ENCODE data around the gene ROBO3.

ROBO3 gene

DNA sequence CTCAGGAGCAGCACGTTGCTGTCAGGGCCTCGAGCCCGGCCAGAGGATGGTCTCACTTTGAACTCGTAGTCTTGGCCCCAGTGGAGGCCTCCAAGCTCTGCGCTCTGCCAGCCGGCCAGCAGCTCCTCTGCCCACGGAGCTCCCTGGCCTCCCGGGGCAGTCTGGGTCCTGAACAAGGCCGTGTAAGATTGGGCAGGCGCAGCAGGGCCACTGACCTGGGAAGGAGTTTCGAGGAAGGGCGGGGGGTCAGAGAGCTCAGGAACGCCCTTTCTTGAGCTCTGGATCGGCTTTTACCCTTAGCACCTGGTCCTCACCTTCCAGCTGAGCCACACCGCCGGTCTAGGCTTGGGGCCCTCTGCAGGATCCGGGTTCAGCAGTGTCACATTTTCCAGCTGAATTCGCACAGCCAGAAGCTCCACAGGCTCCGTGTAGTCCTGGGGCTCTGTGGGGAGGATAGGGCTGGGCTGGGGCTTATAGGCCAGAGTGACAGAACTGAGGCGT, 30.3 kb downstream of the ROBO3 start:
- no peaks in the 10 kb centered on the region for H3K4me1 ChIP-seq (ENCODE audit: control insufficient read depth, insufficient read depth, low read length)
- POLR2A ChIA-PET: no interaction called here
- H3K36me3 ChIP-seq (ENCODE audit: control insufficient read depth in 2 of 2, insufficient read depth in 1 of 2, low read length in 2 of 2): no peaks in the 10 kb centered on the region
- no peak overlapping the region for H3K27ac ChIP-seq (ENCODE audit: extremely low read depth, low read depth, low read length)
- no peaks in the 10 kb centered on the region for H3K9me3 ChIP-seq (ENCODE audit: control insufficient read depth, insufficient read depth, low read depth, low read length)
- no peak overlapping the region for H3K4me3 ChIP-seq (ENCODE audit: low read depth, low read length)
- TF ChIP-seq ZIC2 (tag by site-specific recombination; IDR thresholded peaks at IDR 0.05): peak; percentile 39; the same call in 1 of the 2 replicates
- no peak for TF ChIP-seq ZNF792 (tag by site-specific recombination; IDR thresholded peaks at IDR 0.05)
- CTCF ChIA-PET: interaction anchor here (0.5 kb wide), 1 partner anchor 10 kb away, joined by 3 read pairs; no protein-coding TSS in a partner anchor

DNA sequence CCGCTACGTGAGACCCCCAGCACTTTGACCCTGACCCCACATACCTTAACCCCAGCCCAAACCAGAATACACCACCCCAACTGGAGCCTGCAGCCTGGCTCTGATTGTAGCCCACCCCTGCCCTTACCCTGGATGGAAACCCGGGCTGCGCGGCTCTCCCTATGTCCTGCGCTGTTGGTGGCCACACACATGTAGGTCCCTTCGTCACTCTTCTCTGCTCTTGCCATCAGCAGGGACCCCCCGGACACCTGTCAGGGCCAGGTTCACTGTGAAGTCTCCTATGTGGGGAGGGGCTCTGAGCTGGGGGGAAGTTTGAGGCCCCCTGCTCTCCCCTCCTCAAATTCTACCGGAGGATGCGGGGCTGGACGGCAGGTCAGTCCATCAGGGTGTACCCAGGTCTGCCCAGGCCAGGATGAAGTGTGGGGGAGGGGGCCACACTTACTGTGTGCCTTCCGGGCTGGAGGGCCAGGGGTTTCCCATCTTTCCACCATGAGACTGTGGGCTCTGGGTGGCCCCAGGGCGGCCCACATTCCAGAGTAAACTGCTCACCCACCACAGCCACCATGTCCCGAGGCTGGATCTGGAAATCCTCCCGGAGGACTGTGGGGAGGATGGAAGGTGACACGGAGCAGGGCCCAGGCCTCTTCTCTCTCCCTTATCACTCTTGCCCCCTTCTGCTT, 31.0 kb downstream of the ROBO3 start:
- CTCF ChIA-PET: interaction anchor here (0.5 kb wide), 1 partner anchor 10 kb away, joined by 3 read pairs; no protein-coding TSS in a partner anchor
- no peak for TF ChIP-seq ZNF549 (tag by site-specific recombination; IDR thresholded peaks at IDR 0.05)
- TF ChIP-seq ZNF571 (tag by site-specific recombination; IDR thresholded peaks at IDR 0.05): no peak
- no peak for TF ChIP-seq ZNF747 (tag by site-specific recombination; IDR thresholded peaks at IDR 0.05)
- TF ChIP-seq, protein P1, sequence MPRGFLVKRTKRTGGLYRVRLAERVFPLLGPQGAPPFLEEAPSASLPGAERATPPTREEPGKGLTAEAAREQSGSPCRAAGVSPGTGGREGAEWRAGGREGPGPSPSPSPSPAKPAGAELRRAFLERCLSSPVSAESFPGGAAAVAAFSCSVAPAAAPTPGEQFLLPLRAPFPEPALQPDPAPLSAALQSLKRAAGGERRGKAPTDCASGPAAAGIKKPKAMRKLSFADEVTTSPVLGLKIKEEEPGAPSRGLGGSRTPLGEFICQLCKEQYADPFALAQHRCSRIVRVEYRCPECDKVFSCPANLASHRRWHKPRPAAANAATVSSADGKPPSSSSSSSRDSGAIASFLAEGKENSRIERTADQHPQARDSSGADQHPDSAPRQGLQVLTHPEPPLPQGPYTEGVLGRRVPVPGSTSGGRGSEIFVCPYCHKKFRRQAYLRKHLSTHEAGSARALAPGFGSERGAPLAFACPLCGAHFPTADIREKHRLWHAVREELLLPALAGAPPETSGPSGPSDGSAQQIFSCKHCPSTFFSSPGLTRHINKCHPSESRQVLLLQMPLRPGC (tag by site-specific recombination; IDR thresholded peaks at IDR 0.05): no peak
- no peak for TF ChIP-seq ZIC2 (tag by site-specific recombination; IDR thresholded peaks at IDR 0.05)
- TF ChIP-seq ZNF629 (tag by site-specific recombination; IDR thresholded peaks at IDR 0.05): no peak
- no peak for TF ChIP-seq KLF16 (tag by site-specific recombination; IDR thresholded peaks at IDR 0.05)
- no peak for TF ChIP-seq ZNF404 (tag by site-specific recombination; IDR thresholded peaks at IDR 0.05)
- TF ChIP-seq WT1 (tag by site-specific recombination; IDR thresholded peaks at IDR 0.05): no peak
- TF ChIP-seq ZNF530 (tag by site-specific recombination; IDR thresholded peaks at IDR 0.05; ENCODE audit: low read depth): no peak
- TF ChIP-seq ZNF473 (tag by site-specific recombination; IDR thresholded peaks at IDR 0.05): no peak
- TF ChIP-seq, protein P2, sequence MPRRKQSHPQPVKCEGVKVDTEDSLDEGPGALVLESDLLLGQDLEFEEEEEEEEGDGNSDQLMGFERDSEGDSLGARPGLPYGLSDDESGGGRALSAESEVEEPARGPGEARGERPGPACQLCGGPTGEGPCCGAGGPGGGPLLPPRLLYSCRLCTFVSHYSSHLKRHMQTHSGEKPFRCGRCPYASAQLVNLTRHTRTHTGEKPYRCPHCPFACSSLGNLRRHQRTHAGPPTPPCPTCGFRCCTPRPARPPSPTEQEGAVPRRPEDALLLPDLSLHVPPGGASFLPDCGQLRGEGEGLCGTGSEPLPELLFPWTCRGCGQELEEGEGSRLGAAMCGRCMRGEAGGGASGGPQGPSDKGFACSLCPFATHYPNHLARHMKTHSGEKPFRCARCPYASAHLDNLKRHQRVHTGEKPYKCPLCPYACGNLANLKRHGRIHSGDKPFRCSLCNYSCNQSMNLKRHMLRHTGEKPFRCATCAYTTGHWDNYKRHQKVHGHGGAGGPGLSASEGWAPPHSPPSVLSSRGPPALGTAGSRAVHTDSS (tag by site-specific recombination; IDR thresholded peaks at IDR 0.05): no peak
- TF ChIP-seq ZNF621 (tag by site-specific recombination; IDR thresholded peaks at IDR 0.05): no peak
- TF ChIP-seq, protein P3, sequence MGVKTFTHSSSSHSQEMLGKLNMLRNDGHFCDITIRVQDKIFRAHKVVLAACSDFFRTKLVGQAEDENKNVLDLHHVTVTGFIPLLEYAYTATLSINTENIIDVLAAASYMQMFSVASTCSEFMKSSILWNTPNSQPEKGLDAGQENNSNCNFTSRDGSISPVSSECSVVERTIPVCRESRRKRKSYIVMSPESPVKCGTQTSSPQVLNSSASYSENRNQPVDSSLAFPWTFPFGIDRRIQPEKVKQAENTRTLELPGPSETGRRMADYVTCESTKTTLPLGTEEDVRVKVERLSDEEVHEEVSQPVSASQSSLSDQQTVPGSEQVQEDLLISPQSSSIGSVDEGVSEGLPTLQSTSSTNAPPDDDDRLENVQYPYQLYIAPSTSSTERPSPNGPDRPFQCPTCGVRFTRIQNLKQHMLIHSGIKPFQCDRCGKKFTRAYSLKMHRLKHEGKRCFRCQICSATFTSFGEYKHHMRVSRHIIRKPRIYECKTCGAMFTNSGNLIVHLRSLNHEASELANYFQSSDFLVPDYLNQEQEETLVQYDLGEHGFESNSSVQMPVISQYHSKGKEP (tag by site-specific recombination; IDR thresholded peaks at IDR 0.05): no peak
- TF ChIP-seq ZNF132 (tag by site-specific recombination; IDR thresholded peaks at IDR 0.05; ENCODE audit: borderline replicate concordance): no peak
- TF ChIP-seq, protein P4, sequence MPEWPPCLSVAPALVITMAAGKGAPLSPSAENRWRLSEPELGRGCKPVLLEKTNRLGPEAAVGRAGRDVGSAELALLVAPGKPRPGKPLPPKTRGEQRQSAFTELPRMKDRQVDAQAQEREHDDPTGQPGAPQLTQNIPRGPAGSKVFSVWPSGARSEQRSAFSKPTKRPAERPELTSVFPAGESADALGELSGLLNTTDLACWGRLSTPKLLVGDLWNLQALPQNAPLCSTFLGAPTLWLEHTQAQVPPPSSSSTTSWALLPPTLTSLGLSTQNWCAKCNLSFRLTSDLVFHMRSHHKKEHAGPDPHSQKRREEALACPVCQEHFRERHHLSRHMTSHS (tag by site-specific recombination; IDR thresholded peaks at IDR 0.05): no peak
- TF ChIP-seq ZNF10 (tag by site-specific recombination; IDR thresholded peaks at IDR 0.05): no peak
- POLR2A ChIA-PET: no interaction called here
- Histone ChIP-seq H3K4me3 (ENCODE audit: low read depth, low read length) (no peak overlapping the region), H3K4me1 (ENCODE audit: control insufficient read depth, insufficient read depth, low read length) (no peaks in the 10 kb centered on the region), H3K27ac (ENCODE audit: extremely low read depth, low read depth, low read length) (no peak overlapping the region), H3K9me3 (ENCODE audit: control insufficient read depth, insufficient read depth, low read depth, low read length) (no peaks in the 10 kb centered on the region), H3K36me3 (ENCODE audit: control insufficient read depth in 2 of 2, insufficient read depth in 1 of 2, low read length in 2 of 2) (no peaks in the 10 kb centered on the region)
